Inferior parietal cortex (tissue), 1 donor: ENCODE measurements around the gene TSPAN14.

ENCODE experiments used
- DNase-seq: peaks from one replicate; pipeline ENCODE4 v3.0.0-alpha.2; 2016; ENCODE audit errors: extremely low spot score

Gene TSPAN14

GRCh38 chr10:80504158-80504811 is 50.2 kb downstream of the TSPAN14 start:
- DNase-seq, result no peak

- no peak for DNase-seq
Measured at GRCh38 chr10:80504897-80505465, 50.9 kb downstream of the TSPAN14 start.

GRCh38 chr10:80506189-80506575 is 52.1 kb downstream of the TSPAN14 start:
- no peak for DNase-seq

GRCh38 chr10:80506836-80507487 is 52.9 kb downstream of the TSPAN14 start:
- DNase-seq, result no peak

- no peak for DNase-seq
Measured at GRCh38 chr10:80509108-80509402, 54.9 kb downstream of the TSPAN14 start.

GRCh38 chr10:80509403-80510161 is 55.5 kb downstream of the TSPAN14 start:
- DNase-seq, result no peak

GRCh38 chr10:80512031-80512526 is 58.0 kb downstream of the TSPAN14 start:
- DNase-seq, result no peak

- DNase-seq, result no peak
Measured at GRCh38 chr10:80513106-80513505, 59.0 kb downstream of the TSPAN14 start.

GRCh38 chr10:80515511-80515910 is 61.4 kb downstream of the TSPAN14 start:
- DNase-seq, result no peak

GRCh38 chr10:80515941-80516340 is 61.8 kb downstream of the TSPAN14 start:
- no peak for DNase-seq

GRCh38 chr10:80516506-80517075 is 62.5 kb downstream of the TSPAN14 start:
- DNase-seq, result no peak

GRCh38 chr10:80517416-80518142 is 63.5 kb downstream of the TSPAN14 start:
- DNase-seq, result no peak

GRCh38 chr10:80518143-80518806 is 64.2 kb downstream of the TSPAN14 start:
- no peak for DNase-seq

- DNase-seq, result no peak
Measured at GRCh38 chr10:80518807-80519360, 64.8 kb downstream of the TSPAN14 start.

GRCh38 chr10:80519936-80520650 is 66.0 kb downstream of the TSPAN14 start:
- no peak for DNase-seq

- DNase-seq, result no peak
Measured at GRCh38 chr10:80520661-80521470, 66.8 kb downstream of the TSPAN14 start.

GRCh38 chr10:80522756-80523363 is 68.8 kb downstream of the TSPAN14 start:
- DNase-seq, result no peak

GRCh38 chr10:80523773-80524172 is 69.7 kb downstream of the TSPAN14 start:
- no peak for DNase-seq
